Body of pancreas (tissue), 4 donors: ENCODE results near the gene TEPSIN. TPM values are rescaled to one million over a fixed set of nuclear protein-coding genes. Genes with fewer than 3 reads are reported as not detected.

Experiments used
- ATAC-seq: fragments of 150-250 bp; one replicate; pipeline ENCODE4 v1.9.1; 2016
- DNase-seq, 4 donors: peaks; one replicate each; pipeline ENCODE4 v3.0.0-alpha.2; 2019
- H3K27ac ChIP-seq, 4 donors: fragments of 200-600 bp; sonication (generic); 1 replicate in 3 of 4; 2 replicates in 1 of 4; pipeline versions ENCODE4 v1.5.1 to v1.6.1; 2016 to 2019; ENCODE audit warnings: mild to moderate bottlenecking in 1 of 4, mixed read lengths in 1 of 4, moderate library complexity in 1 of 4
- H3K27me3 ChIP-seq, 2 donors: fragments of 200-600 bp; sonication (generic); one replicate each; pipeline ENCODE4 v1.6.0; 2016; ENCODE audit warnings: mild to moderate bottlenecking in 1 of 2
- H3K36me3 ChIP-seq, 2 donors: fragments of 200-600 bp; sonication (generic); replicated peaks in 1 of 2; 2 replicates each; pipeline ENCODE4 v1.5.1; 2016; ENCODE audit warnings: low read depth in 2 of 2; ENCODE audit not compliant: insufficient read depth in 1 of 2
- H3K4me1 ChIP-seq: fragments of 200-600 bp; sonication (generic); one replicate; pipeline ENCODE4 v1.6.0; 2016
- H3K4me3 ChIP-seq, 2 donors: fragments of 200-600 bp; sonication (generic); 1 replicate in 1 of 2; 2 replicates in 1 of 2; pipeline ENCODE4 v1.5.1; 2016 to 2019
- H3K9me3 ChIP-seq, 3 donors: fragments of 200-600 bp; sonication (generic); 1 replicate in 2 of 3; 2 replicates in 1 of 3; pipeline ENCODE4 v1.5.1; 2016
- POLR2A ChIP-seq, 3 donors: fragments of 450-650 bp; IDR thresholded peaks; one replicate each; pipeline ENCODE4 v1.6.1; 2016; ENCODE audit warnings: antibody characterized with exemption in 3 of 3, mild to moderate bottlenecking in 2 of 3
- WGBS, 2 donors: methylation state at CpG; one replicate each; pipeline ENCODE4 v1.1.5; 2017; 5-methylcytosine and 5-hydroxymethylcytosine counted together
- intact Hi-C: fragments of 100-400 bp; cut with DNase I; formaldehyde crosslinking; loops from one replicate; pipeline ENCODE4 v1.15.1; 2023
- total RNA-seq, 2 donors: library from RNA; depleted of rRNA; stranded (reverse); fragments of >200 nt; gene quantifications; one replicate each; pipeline ENCODE4 v1.1.0, GENCODE V29; 2016
- TF ChIP-seq, protein P1 (sequence below), 7 experiments: fragments of 450-650 bp in 4 of 7; fragments of 200-600 bp in 3 of 7; sonication (generic) in 3 of 7; IDR thresholded peaks; one replicate each; pipeline ENCODE4 v1.5.1; 2016 to 2019; ENCODE audit warnings: antibody characterized with exemption in 7 of 7

Gene TEPSIN
- total RNA-seq, 2 donors from 2014 or later = 31.9 to 102 TPM

GRCh38 chr17:81187120-81187519, 51.7 kb downstream of the TEPSIN start:
- TF ChIP-seq, protein P1, sequence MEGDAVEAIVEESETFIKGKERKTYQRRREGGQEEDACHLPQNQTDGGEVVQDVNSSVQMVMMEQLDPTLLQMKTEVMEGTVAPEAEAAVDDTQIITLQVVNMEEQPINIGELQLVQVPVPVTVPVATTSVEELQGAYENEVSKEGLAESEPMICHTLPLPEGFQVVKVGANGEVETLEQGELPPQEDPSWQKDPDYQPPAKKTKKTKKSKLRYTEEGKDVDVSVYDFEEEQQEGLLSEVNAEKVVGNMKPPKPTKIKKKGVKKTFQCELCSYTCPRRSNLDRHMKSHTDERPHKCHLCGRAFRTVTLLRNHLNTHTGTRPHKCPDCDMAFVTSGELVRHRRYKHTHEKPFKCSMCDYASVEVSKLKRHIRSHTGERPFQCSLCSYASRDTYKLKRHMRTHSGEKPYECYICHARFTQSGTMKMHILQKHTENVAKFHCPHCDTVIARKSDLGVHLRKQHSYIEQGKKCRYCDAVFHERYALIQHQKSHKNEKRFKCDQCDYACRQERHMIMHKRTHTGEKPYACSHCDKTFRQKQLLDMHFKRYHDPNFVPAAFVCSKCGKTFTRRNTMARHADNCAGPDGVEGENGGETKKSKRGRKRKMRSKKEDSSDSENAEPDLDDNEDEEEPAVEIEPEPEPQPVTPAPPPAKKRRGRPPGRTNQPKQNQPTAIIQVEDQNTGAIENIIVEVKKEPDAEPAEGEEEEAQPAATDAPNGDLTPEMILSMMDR (IDR thresholded peaks at IDR 0.05) = no peak
- DNase-seq (no peak), ATAC-seq (no peak)
- H3K4me3 ChIP-seq = no peak overlapping the region
- no peaks in the 10 kb centered on the region for H3K27me3 ChIP-seq
- no peaks in the 10 kb centered on the region for H3K4me1 ChIP-seq
- intact Hi-C loops = no loop called here
- no peaks in the 10 kb centered on the region for H3K9me3 ChIP-seq
- no peaks in the 10 kb centered on the region for H3K36me3 ChIP-seq
- H3K27ac ChIP-seq = no peak overlapping the region
- WGBS, 2 donors = 88% methylated on average over 7 to 11 of the region's 11 CpGs

DNA sequence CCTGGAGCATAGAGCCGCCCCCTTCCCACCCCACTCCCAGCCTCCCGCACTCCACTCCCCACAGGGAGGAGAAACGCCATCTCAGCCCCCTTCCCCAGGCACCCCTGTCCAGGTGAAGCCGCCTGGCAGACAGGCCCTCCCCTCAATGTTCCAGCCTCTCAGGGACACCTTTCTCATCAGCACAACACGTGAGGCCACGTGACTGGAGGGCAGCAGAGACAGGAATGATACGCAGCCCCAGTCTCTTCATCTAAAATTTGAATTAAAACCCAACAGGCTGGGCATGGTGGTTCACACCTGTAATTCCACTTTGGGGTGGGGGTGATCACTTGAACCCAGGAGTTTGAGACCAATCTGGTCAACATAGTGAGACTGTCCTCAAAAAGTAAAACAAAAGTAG, 52.7 kb downstream of the TEPSIN start:
- DNase-seq = no peak
- WGBS, 2 donors = 50 to 66% methylated on average over 2 to 7 of the region's 7 CpGs
- TF ChIP-seq POLR2A (IDR thresholded peaks at IDR 0.05) = no peak
- TF ChIP-seq, protein P1 (IDR thresholded peaks at IDR 0.05) = no peak
- ATAC-seq = no peak
- H3K36me3 ChIP-seq = no peaks in the 10 kb centered on the region
- intact Hi-C loops = no loop called here
- H3K27ac ChIP-seq = no peak overlapping the region
- no peaks in the 10 kb centered on the region for H3K9me3 ChIP-seq
- H3K27me3 ChIP-seq = no peaks in the 10 kb centered on the region
- no peaks in the 10 kb centered on the region for H3K4me1 ChIP-seq
- H3K4me3 ChIP-seq = no peak overlapping the region

GRCh38 chr17:81184555-81184954, 54.3 kb downstream of the TEPSIN start:
- Histone ChIP-seq H3K36me3 (no peaks in the 10 kb centered on the region), H3K27me3 (no peaks in the 10 kb centered on the region), H3K9me3 (no peaks in the 10 kb centered on the region), H3K4me1 (no peaks in the 10 kb centered on the region), H3K27ac (no peak overlapping the region), H3K4me3 (no peak overlapping the region)
- TF ChIP-seq, protein P1 (IDR thresholded peaks at IDR 0.05) = no peak
- TF ChIP-seq POLR2A (IDR thresholded peaks at IDR 0.05) = no peak
- intact Hi-C loops = no loop called here
- DNase-seq (no peak), ATAC-seq (no peak)
- 19 to 27% methylated on average over 12 to 15 of the region's 15 CpGs for WGBS, 2 donors

DNA sequence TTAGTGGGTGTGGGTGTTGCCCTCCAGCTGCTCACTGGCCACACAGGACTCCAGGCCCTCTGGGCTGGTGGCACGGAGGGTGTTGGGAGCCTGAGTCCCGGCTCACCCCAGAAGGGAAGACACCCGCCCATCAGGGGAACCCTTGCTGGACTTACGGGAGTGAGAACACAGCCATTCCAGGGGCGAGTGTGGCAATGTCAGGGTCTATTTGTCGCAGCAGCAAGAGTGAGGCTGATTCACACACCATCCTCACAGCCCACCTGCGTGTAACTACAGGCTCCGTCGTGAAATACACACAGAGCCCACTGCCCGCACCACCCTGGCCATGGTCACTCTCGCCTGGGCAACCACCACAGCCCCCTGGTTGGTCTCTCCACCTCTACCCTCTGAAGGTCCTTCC, 55.0 kb downstream of the TEPSIN start:
- intact Hi-C loops = no loop called here
- H3K4me3 ChIP-seq = no peak overlapping the region
- H3K36me3 ChIP-seq = no peaks in the 10 kb centered on the region
- H3K4me1 ChIP-seq = no peaks in the 10 kb centered on the region
- no peak overlapping the region for H3K27ac ChIP-seq
- DNase-seq (no peak), ATAC-seq (no peak)
- TF ChIP-seq, protein P1 (IDR thresholded peaks at IDR 0.05) = no peak
- TF ChIP-seq POLR2A (IDR thresholded peaks at IDR 0.05) = no peak
- no peaks in the 10 kb centered on the region for H3K9me3 ChIP-seq
- H3K27me3 ChIP-seq = no peaks in the 10 kb centered on the region
- WGBS, 2 donors = 80 to 87% methylated on average over 1 to 11 of the region's 11 CpGs

DNA sequence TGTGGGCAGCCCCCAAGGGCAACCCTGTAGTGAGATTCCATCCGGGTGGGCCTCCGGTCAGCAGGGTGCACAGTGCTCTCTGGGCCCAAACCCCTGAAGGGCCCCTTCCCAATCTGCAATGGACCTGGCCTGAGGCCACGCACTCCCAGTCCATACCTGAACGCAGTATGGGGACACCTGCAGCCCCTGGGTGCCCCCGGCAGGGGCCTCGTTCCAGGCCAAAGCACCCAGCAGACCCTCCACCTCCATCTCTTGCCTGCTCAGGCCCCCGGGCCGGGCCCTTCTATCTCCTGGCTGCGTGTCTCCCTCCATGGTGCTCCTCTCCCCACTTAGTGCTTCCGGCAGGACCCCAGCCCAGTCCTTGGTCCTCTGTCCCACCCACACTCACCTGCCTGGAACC, 55.5 kb downstream of the TEPSIN start:
- Histone ChIP-seq H3K27ac (no peak overlapping the region), H3K27me3 (no peaks in the 10 kb centered on the region), H3K4me3 (no peak overlapping the region), H3K4me1 (no peaks in the 10 kb centered on the region), H3K9me3 (no peaks in the 10 kb centered on the region), H3K36me3 (no peaks in the 10 kb centered on the region)
- TF ChIP-seq POLR2A (IDR thresholded peaks at IDR 0.05) = no peak
- TF ChIP-seq, protein P1 (IDR thresholded peaks at IDR 0.05) = no peak
- WGBS, 2 donors = 82 to 88% methylated on average over 9 to 10 of the region's 10 CpGs
- DNase-seq = no peak
- no peak for ATAC-seq
- intact Hi-C loops = no loop called here
